ENCODE data around the gene CRYM.
"Not testable (repeated sequence)": the region's sequence is repeated elsewhere in the genome, so short reads cannot be mapped to it uniquely, and the experiment has no call there.

CRYM gene

DNA sequence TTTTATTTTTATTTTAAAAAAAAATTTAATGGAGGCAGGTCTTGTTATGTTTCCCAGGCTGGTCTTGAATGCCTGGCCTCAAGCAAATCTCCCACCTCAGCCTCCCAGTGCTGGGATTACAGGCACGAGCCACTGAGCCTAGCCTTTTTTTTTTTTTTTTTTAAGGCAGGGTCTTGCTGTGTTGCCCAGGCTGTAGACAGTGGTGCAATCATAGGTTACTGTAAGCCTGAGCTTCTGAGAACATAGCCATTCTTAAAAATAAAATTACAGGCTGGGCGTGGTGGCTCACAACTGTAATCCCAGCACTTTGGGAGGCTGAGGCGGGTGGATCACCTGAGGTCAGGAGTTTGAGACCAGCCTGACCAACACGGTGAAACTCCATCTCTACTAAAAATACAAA, 29.9 kb downstream of the CRYM start:
- DNase-seq (ENCODE audit: low read depth in 3 of 3): not testable (repeated sequence)

DNA sequence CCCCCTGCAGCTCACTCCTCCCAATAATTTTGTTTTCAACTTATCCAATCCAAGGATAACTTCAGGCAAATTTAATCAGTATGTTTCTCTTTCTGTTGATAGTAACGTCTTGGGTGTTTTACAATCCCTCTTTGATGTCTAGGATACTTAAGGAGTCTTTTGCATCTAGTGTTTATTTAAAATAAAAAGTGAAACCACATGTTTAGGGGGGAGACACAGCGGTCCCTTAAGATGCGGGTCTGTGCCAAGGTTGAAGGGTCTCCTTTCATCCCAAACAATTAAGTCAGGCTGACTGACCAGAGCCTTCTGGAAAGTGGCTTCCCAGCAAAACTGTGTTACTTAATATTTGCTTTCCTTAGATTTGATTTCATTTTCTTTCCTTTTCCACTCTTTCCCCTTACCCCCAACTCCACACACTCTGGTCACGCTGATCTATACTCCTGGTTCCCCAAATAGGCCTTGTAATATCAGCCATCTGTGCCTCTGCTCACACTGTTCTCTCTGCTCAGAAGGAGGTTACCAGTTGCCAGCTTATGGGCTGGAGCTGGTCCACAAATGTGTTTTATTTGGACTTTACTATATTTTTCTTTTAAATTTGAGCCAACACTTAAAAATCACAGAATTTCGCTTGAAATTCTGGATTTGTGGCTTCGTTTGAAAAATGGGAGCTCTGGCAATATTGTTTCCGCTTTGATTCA, 33.4 kb downstream of the CRYM start:
- DNase-seq (ENCODE audit: low read depth in 3 of 3): no peak

DNA sequence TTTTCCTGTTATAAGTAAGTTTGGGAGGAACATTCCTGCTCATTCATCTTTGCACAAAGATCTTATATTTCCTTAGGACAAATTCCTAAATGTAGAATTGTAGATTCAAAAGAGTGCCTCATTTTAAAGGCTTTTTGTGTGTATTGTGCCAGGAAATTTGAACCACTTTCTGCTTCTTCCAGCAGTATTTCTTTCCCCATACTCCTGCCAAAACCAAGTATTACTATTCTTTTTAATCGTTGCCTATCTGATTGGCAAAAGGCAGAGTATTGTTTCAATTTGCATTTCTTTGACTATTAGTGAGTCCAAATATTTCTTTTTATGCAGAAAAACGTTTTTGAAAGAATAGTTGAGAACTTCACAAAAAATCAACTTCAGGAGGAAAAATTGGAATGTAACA, 35.3 kb downstream of the CRYM start:
- DNase-seq (ENCODE audit: low read depth in 3 of 3): no peak

- no peak for DNase-seq (ENCODE audit: low read depth in 3 of 3)
Measured at GRCh38 chr16:21239646-21240045, 38.4 kb downstream of the CRYM start.

- no peak for DNase-seq (ENCODE audit: low read depth in 3 of 3)
Measured at GRCh38 chr16:21236831-21237230, 41.3 kb downstream of the CRYM start.

GRCh38 chr16:21235199-21235585, 42.9 kb downstream of the CRYM start:
- DNase-seq (ENCODE audit: low read depth in 3 of 3): no peak

DNA sequence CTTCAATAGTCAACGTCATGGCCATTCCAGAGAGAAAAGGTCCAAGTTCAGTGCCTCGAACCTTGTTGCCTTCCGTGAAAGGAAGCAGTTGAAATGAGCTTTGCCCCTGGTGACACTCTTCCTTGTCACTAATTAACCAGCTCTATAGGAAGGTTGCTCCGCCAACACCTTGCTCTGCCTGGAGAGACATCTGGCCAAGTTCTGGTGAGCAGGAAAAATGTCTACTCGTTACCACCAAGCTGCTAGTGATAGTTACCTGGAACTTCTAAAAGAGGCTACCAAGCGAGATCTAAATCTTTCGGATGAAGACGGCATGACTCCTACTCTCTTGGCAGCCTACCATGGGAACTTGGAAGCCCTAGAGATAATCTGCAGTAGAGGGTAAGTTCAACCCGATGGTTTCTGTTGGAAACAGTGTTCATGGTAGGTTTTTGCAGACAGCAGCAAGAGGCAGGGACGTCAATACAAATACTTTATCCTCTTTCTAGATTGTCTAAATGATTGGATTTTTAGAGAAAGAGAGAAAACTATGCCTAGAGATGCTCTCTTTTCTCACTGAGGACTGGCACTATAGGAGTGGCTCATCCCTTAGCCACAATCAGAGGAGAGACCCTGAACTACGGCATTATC, 44.5 kb downstream of the CRYM start, which contains the start of gene ANKS4B:
TSS of gene ANKS4B (plus strand) at position 179 of the 630 bp plus-strand sequence. CDS start at position 218, 39 bp downstream.
- no peak for DNase-seq (ENCODE audit: low read depth in 3 of 3)

DNA sequence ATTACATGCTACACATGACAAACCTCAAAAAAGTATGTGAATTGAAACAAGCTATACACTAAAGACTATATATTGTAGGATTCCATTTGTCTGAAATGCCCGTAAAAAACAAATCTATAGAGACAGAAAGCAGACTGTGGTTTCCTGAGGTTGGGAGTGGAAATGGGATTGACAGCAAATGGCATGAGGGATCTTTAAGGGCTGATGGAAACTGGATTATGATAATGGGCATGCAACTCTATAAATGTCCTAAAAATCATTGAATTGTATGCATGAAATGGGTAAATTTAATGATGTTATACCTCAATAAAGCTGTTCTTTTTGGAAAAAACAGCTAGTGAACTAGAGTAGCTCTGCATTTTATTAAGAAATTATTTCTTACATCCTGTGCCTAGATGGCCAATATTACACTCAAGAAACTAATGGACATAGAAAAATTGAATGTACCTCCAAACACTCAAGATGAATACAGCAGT, 45.0 kb downstream of the CRYM start:
- no peak for DNase-seq (ENCODE audit: low read depth in 3 of 3)

DNA sequence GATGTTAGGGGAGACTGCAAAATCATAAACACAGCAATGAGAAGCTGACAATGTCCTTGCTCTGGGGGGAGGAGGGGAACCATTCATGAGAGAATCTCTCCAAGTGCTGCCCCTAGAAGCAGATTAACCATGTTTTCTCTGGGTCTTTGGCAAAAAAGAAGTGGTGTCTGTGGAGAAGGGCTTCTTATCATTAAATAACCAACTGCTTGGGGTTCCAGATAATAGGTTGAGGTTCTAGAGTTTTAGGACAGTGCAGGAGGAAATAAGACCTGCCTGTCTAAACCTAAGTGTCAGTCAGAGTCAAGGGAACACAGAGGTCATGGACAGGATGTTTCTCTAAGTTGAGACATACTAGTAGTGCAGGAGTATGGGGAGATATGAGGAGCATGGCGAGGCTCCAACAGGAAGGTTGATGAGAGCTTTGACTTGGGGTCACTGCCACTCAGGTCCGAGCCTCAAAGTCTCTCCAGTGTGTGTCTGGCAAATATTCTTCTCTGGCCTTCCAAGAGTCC, 49.7 kb downstream of the CRYM start:
- no peak for DNase-seq (ENCODE audit: low read depth in 3 of 3)

- DNase-seq (ENCODE audit: low read depth in 3 of 3): no peak
Measured at GRCh38 chr16:21227866-21228265, 50.2 kb downstream of the CRYM start.

DNA sequence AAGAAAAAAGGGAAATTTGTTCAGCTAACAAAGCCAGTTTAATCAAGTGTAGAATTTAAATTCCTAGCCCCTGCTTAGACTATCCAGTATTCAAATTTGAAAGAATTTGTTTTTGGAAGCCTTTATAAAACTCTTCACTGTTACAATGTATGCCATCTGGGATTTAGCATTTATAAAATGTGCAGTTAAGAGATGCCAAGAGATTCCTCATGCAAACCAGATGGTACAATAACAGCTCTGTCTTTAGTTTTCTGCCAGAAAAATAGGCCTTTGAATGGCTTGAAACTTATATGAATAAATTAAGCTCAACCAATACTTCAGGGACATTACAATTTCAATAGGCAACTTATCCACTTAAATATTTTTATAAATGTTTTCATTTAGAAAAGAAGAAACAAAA, 51.3 kb downstream of the CRYM start:
- DNase-seq (ENCODE audit: low read depth in 3 of 3): no peak

GRCh38 chr16:21224800-21225199, 53.3 kb downstream of the CRYM start:
- DNase-seq (ENCODE audit: low read depth in 3 of 3): no peak

- DNase-seq (ENCODE audit: low read depth in 3 of 3): no peak
Measured at GRCh38 chr16:21223787-21224186, 54.3 kb downstream of the CRYM start.

- DNase-seq (ENCODE audit: low read depth in 3 of 3): no peak
Measured at GRCh38 chr16:21222495-21223337, 55.4 kb downstream of the CRYM start.

GRCh38 chr16:21219551-21219950, 58.5 kb downstream of the CRYM start:
- DNase-seq (ENCODE audit: low read depth in 3 of 3): no peak

- no peak for DNase-seq (ENCODE audit: low read depth in 3 of 3)
Measured at GRCh38 chr16:21218153-21218552, 59.9 kb downstream of the CRYM start.

GRCh38 chr16:21217121-21217520, 61.0 kb downstream of the CRYM start:
- no peak for DNase-seq (ENCODE audit: low read depth in 3 of 3)

DNA sequence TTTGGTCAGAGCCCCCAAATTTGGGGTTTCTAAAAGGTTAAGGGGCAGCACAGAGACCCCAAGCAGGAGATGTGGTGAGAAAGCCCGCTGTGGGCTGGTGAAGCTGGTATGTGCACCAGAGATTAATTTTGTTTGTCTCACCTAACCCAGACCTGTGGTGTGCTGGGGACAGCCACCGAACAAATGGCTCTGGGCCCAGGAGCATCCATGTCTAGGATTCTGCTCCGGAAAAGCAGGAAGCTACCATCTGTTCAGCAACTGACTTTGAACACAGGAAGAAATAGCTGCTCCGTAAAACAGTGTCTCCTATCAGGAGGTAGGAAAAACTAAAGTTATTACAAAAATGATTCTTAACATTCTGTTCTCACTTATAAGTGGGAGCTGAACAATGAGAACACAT, 64.0 kb downstream of the CRYM start:
- DNase-seq (ENCODE audit: low read depth in 3 of 3): no peak

DNA sequence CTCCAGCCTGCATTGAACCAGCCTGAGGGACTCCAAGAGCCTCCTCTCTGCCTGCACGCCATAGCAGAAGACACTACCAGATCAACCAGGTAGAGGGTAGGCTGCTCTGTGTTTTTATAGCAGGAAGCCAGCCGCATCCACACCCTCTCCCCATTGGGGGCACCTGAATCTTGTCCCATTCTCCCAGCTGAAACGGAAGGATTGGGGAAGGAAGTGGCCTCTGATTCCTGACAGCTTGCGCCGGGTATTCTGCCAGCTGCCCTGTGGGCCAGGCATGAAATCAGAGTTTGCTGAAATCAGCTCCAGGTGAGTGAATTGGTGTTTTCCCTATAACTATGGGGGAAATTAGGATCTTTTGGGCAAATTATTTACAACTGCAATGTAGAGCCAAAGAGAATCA, 66.6 kb downstream of the CRYM start, which contains the start of gene ZP2:
TSS of gene ZP2 (minus strand) at position 89 of the 400 bp plus-strand sequence. CDS start at position 62, 27 bp downstream.
- no peak for DNase-seq (ENCODE audit: low read depth in 3 of 3)

Measured in stimulated activated CD4-positive, alpha-beta T cell treated with anti-CD3 and anti-CD28 coated beads, TNF-alpha, amount 100 ng/mL, for 24 hours (primary cell).